OCI-LY7 (cell line): ENCODE measurements around the gene CDON. TPM values are rescaled to one million over a fixed set of nuclear protein-coding genes. Genes with fewer than 3 reads are reported as not detected.

Experiments
- BruUV-seq: library from RNA; stranded (reverse); fragments of 400-500 nt; replicated peaks from 2 replicates; lab custom pipeline; 2021; lab: Mats Ljungman, UMichigan
- CTCF ChIA-PET: fragments of 300-600 bp; sonication (Branson Sonifier 250); formaldehyde crosslinking; loops from one replicate; lab custom pipeline; 2022; ENCODE audit warnings: antibody characterized with exemption; ENCODE audit not compliant: unreplicated experiment; lab: Charles Lee
- POLR2A ChIA-PET: fragments of 300-600 bp; sonication (Branson Sonifier 250); formaldehyde crosslinking; loops from one replicate; lab custom pipeline; 2022; ENCODE audit warnings: antibody characterized with exemption; lab: Charles Lee
- DNase-seq: peaks from one replicate; pipeline ENCODE4 v3.0.0-alpha.2; 2015; ENCODE audit warnings: low spot score
- H2AFZ ChIP-seq: fragments of 200-600 bp; sonication (generic), shearing (Covaris generic); 2 replicates; pipeline ENCODE4 v1.6.1; 2014; ENCODE audit warnings: mild to moderate bottlenecking, antibody characterized with exemption, low read length, moderate library complexity
- H3K27ac ChIP-seq: fragments of 200-600 bp; sonication (generic); 2 replicates; pipeline ENCODE4 v1.5.1; 2014; ENCODE audit warnings: mixed run types, low read depth, mild to moderate bottlenecking, moderate library complexity, low read length, inconsistent platforms; ENCODE audit not compliant: poor library complexity, severe bottlenecking
- H3K36me3 ChIP-seq: fragments of 200-600 bp; sonication (generic); 2 replicates; pipeline ENCODE4 v1.6.1; 2014; ENCODE audit warnings: mild to moderate bottlenecking, antibody characterized with exemption, low read length, moderate library complexity, mixed read lengths; ENCODE audit not compliant: insufficient read depth
- H3K4me1 ChIP-seq: fragments of 200-600 bp; sonication (generic); 2 replicates; pipeline ENCODE4 v1.5.1; 2014; ENCODE audit warnings: mild to moderate bottlenecking, low read length; ENCODE audit not compliant: insufficient read depth, poor library complexity, severe bottlenecking
- H3K4me2 ChIP-seq: fragments of 200-600 bp; sonication (generic); 2 replicates; pipeline ENCODE4 v1.6.1; 2014; ENCODE audit warnings: mild to moderate bottlenecking, low read length
- H3K4me3 ChIP-seq: fragments of 200-600 bp; sonication (generic); 2 replicates; pipeline ENCODE4 v1.5.1; 2014; ENCODE audit warnings: mild to moderate bottlenecking, low read depth, low read length; ENCODE audit not compliant: poor library complexity, severe bottlenecking
- H3K79me2 ChIP-seq: fragments of 200-600 bp; sonication (generic); 2 replicates; pipeline ENCODE4 v1.6.1; 2016; ENCODE audit warnings: low read depth, mild to moderate bottlenecking, low read length, moderate library complexity, mixed read lengths; ENCODE audit not compliant: insufficient read depth
- H3K9me2 ChIP-seq: fragments of 200-600 bp; sonication (generic); 2 replicates; pipeline ENCODE4 v1.6.1; 2016; ENCODE audit warnings: mild to moderate bottlenecking, low read length, mixed read lengths; ENCODE audit not compliant: insufficient read depth
- H3K9me3 ChIP-seq: fragments of 200-600 bp; sonication (generic); 2 replicates; pipeline ENCODE4 v1.6.1; 2014; ENCODE audit warnings: mild to moderate bottlenecking, mixed run types, low read length, mixed read lengths
- H4K20me1 ChIP-seq: fragments of 200-600 bp; sonication (generic); 2 replicates; pipeline ENCODE4 v1.6.1; 2014; ENCODE audit warnings: mild to moderate bottlenecking, antibody characterized with exemption, low read length, moderate library complexity, mixed read lengths; ENCODE audit not compliant: insufficient read depth
- CTCF ChIP-seq: fragments of 200-600 bp; sonication (generic); conservative IDR thresholded peaks from 2 replicates; pipeline ENCODE4 v1.5.1; 2014; ENCODE audit warnings: mild to moderate bottlenecking, antibody characterized with exemption, low read length, moderate library complexity, mixed read lengths
- EZH2phosphoT487 ChIP-seq: fragments of 200-600 bp; sonication (generic); IDR thresholded peaks from 2 replicates; pipeline ENCODE4 v1.6.1; 2018; ENCODE audit warnings: low read depth, borderline replicate concordance, mild to moderate bottlenecking, mixed run types, antibody characterized with exemption, low read length, moderate library complexity, mixed read lengths
- intact Hi-C: fragments of 100-400 bp; cut with micrococcal nuclease; formaldehyde crosslinking; loops from one replicate; pipeline ENCODE4 v1.10.0; 2022; ENCODE audit not compliant: unreplicated experiment
- total RNA-seq, 2 experiments: library from RNA; depleted of rRNA in 1 of 2; stranded (reverse); fragments of >200 nt in 1 of 2; shearing (Covaris generic) in 1 of 2; gene quantifications; 2 replicates each; pipeline ENCODE4 v1.2.3, GENCODE V29; 2014 to 2022

The CDON gene
- total RNA-seq, 2 experiments from 2014 or later, result 1.5 to 2.5 TPM

- H3K27ac ChIP-seq, result no peak overlapping the region
- H3K36me3 ChIP-seq, result no peaks in the 10 kb centered on the region
- no TSS peak for BruUV-seq
- H3K9me2 ChIP-seq, result no peaks in the 10 kb centered on the region
- H3K4me2 ChIP-seq, result no peak overlapping the region
- H3K9me3 ChIP-seq, result no peaks in the 10 kb centered on the region
- no peak overlapping the region for H3K4me3 ChIP-seq
- no peaks in the 10 kb centered on the region for H3K79me2 ChIP-seq
- no peak overlapping the region for H2AFZ ChIP-seq
- CTCF ChIA-PET, result no interaction called here
- peaks cover 5% of the 10 kb centered on the region for H3K4me1 ChIP-seq
- TF ChIP-seq EZH2phosphoT487 (no peak), CTCF (no peak)
- intact Hi-C loops, result no loop called here
- H4K20me1 ChIP-seq, result no peaks in the 10 kb centered on the region
- POLR2A ChIA-PET, result no interaction called here
- DNase-seq, result no peak
Measured at GRCh38 chr11:126059238-126059781, 3.4 kb downstream of the CDON start.

GRCh38 chr11:126058105-126058874 lies 4.4 kb downstream of the CDON start:
- CTCF ChIA-PET, result no interaction called here
- Histone ChIP-seq H3K4me2 (no peak overlapping the region), H3K79me2 (no peaks in the 10 kb centered on the region), H3K9me3 (no peaks in the 10 kb centered on the region), H3K9me2 (no peaks in the 10 kb centered on the region), H4K20me1 (no peaks in the 10 kb centered on the region), H3K4me1 (peaks cover 5% of the 10 kb centered on the region), H3K27ac (no peak overlapping the region), H3K36me3 (no peaks in the 10 kb centered on the region), H3K4me3 (no peak overlapping the region), H2AFZ (no peak overlapping the region)
- intact Hi-C loops, result no loop called here
- POLR2A ChIA-PET, result interaction anchor here (0.6 to 0.7 kb wide), 2 partner anchors 48 to 172 kb away, joined by 3 to 4 read pairs; no protein-coding TSS in a partner anchor
- BruUV-seq, result no TSS peak
- TF ChIP-seq CTCF, result no peak
- no peak for TF ChIP-seq EZH2phosphoT487
- no peak for DNase-seq

- no peak for DNase-seq
- ChIA-PET POLR2A (no interaction called here), CTCF (no interaction called here)
- Histone ChIP-seq H3K79me2 (no peaks in the 10 kb centered on the region), H3K4me2 (no peak overlapping the region), H3K27ac (no peak overlapping the region), H4K20me1 (no peaks in the 10 kb centered on the region), H3K4me1 (no peaks in the 10 kb centered on the region), H3K9me2 (no peaks in the 10 kb centered on the region), H3K4me3 (no peak overlapping the region), H3K36me3 (no peaks in the 10 kb centered on the region), H2AFZ (no peak overlapping the region), H3K9me3 (no peaks in the 10 kb centered on the region)
- intact Hi-C loops, result no loop called here
- TF ChIP-seq EZH2phosphoT487 (no peak), CTCF (no peak)
- no TSS peak for BruUV-seq
Measured at GRCh38 chr11:126054882-126055281, 7.8 kb downstream of the CDON start.
